HG02852 (cell line): ENCODE data around the gene SNRPF.

ENCODE experiments used
- ATAC-seq: cut with Tn5 transposase; IDR thresholded peaks from one replicate; pipeline ENCODE4 v1.9.1; 2021; ENCODE audit warnings: mild to moderate bottlenecking, moderate library complexity; ENCODE audit not compliant: unreplicated experiment

The SNRPF gene

DNA sequence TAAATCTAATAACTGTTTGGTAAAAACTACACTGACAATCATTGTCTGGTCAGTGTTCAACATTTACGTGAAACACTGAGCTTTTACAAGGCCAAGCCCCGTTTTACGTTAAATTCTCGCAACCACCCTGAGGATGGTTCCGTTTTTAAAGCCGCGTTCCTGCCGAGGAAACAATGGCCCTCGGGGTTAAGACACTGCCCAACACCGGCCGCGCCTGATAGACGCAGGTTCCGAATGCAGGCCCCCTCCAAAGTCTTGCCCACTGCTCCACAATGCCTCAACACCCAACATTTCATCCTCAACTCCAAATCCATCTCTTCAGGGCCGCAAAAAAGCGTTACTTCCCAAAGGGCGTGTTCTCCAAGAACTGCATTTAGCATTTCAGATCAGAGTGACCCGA lies 953 bp upstream of the SNRPF start:
- ATAC-seq, result no peak

DNA sequence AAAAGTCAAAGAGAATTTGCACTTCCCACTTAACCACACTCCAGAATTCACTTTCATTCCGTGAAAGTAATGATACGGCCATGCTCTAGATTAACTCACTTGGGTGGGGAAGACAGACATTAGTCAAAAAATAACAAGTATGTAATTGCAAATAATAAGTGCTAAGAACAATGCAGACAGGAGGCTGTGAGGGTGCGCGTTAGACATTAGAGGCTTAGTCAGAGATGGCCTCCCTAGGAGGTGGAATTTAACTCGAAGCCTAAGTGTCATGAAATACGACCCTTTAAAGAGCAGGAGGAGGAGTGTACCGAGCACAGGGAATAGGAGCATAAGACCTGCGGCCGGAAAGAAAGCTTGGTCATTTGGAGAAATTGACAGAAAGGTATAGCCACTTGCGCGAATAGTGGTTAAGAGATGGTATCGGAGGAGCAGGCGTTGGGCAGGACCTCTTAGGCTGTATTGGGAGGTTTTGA lies 628 bp downstream of the SNRPF start:
- peak; percentile 14 for ATAC-seq

DNA sequence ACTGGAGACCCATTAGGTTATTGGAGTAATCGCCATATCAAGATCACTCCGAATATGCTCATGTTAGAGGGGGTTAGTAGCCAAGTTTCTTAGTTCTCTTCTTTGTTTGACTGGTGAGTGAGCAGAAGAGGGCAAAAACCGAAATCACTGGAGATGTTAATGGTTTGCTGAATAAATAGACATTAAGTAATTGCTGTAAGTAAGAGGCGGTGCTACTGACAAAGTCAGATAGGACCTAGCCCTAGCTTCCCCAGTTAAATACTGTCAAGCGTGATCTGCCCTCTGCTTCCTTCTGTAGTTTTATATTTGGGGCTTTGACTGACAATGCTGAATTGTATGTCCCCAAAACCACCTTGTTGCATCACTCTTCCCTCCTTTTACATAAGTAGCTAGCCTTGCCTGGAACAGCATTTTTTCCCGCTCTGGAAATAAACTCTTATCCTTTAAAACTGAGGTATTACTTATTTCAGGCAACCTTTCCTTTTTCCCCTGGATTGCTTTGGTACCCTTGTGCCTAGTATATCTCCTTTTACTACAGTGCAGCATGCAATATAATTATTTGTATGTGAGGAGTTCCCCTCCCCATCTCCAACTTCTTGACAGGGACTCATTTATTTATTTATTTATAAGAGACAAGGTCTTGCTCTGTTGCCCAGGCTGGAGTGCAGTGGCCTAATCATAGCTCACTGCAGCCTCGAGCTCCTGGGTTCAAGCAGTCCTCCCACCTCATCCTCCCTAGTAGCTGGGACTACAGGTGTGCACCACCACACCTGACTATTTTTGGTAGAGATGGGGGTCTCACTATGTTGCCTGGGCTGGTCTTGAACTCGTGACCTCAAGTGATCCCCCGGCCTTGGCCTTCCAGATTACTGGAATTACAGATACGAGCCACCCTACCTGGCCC lies 1.4 kb downstream of the SNRPF start:
- no peak for ATAC-seq

DNA sequence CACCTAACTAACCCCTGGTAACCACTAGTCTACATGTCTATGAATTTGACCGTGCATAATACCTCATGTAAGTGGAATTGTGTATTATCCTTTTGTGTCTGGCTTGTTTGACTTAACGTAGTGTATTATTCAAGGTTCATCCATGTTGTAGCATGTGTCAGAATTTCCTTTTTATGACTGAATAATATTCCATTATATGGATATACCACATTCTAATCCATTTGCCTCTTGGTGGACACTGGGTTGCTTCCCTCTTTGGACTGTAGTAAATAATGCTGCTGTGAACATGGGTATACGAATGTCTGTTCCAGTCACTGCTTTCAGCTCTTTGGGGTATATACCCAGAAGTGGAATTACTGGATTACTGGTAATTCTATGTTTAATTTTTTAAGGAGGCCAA lies 3.3 kb downstream of the SNRPF start:
- no peak for ATAC-seq

DNA sequence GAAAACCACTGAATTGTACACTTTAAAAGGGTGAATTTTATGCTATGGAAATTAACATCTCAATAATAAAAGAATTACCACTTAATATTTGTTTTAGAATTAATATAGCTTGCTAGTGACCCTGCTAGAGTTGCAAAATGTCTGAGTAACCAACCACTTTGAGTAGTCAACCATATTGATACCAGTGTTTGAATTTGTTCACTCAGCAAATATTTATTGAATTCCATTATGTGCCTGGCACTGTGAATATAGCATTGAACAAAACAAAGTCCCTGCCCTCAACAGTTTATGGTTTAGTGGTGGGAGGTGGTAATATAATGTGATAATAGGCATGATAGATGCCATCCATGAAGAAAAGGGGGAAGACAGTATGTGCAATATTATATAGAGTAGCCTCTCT lies 4.6 kb downstream of the SNRPF start:
- no peak for ATAC-seq

DNA sequence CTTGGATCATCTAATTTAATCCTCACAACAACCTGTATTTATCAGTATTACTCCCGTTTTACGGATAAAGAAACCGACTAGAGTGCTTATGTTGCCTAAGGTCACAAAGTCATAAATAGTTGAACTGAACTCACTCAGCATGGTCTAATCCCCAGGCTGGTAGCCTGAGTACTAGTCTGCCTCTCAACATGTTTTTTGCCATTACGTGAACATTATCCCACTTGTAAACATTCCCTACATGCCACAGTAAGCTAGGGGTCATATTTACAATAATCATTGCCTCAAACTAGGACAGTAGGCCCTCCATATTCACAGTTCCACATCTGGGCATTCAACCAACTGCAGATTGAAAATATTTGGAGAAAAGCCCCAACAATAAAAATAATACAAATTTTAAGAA lies 12.1 kb downstream of the SNRPF start:
- no peak for ATAC-seq

DNA sequence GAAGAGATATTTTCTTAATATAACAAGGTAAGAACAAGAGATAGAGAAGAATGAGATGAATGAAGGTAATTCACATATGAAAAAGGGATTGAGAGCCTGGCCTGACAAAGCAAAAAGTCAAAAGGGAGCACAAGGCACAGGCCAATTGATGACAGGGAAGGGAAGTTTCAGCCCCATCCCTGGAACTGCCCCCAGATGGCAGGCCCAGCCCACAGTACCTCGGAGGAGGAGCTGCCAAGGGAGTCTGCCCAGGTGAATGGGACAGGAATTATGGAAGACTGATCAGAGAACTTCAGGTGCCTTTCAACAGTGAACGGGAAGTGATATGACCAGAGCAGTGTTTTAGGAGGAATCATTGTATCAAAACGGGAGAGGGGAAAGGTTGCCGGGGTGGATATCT lies 15.7 kb downstream of the SNRPF start:
- ATAC-seq, result no peak

DNA sequence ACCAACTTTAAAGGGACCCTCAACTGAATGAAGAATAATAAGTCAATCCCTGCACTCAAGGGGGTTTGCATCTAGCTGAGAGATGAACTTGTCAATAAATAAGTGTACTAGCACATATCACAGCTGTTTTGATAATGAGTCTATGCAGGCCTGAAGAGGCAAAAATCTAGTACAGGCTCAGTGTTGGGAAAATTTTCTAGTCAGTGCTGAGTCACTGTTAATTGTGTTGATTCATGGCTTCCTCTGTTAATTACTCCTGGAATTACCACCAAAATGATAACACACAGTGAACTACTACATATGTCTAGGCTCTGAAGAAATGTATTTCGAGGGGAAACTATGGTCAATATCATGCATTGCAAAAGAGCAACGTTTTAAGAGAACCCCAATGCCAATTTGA lies 18.9 kb downstream of the SNRPF start:
- ATAC-seq, result no peak

DNA sequence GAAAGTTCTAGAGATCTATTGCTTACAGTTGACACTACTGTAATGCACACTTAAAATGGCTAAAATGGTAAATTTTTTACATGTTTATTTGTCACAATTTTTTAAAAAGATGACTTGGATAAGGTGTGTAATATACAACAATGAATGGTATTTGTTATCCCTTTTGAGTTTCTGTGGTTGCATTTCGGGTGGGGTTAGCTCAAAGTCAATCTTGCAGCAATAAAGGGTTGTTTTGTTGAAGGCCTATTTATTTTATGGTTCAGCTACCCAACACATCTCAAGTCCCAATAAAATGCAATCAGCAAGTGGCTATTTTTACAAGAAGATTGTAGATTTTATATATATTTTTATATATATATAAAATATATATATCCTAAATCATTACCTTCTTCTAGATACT lies 22.1 kb downstream of the SNRPF start:
- no peak for ATAC-seq

DNA sequence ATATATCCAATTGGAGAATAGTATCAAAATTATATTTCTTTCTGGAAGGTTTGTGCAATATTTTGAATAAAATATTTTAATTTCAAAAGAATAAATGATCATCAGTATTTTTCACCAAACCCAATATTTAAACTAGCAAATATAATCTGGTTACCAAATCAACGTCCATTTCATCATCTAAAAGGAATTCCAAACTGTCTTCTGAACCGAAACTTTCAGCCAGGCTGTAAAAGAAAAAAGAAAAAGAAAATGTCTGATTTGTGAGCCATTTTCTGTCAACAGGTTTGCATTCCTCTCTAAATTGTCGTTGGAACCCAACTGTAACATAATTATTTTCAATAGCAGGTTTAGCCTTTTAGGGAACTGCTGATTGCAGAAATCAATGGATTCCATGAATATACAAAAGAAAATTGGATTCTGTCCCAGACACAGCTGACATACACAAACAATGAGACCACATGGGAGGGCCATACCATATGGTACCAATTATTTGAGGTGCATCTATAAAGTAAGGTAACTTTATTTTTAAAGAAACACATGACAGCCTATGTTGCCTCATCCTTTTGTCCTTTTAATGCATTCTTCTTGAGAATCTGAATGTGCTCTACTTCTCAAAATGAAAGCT lies 22.7 kb downstream of the SNRPF start:
- no peak for ATAC-seq

DNA sequence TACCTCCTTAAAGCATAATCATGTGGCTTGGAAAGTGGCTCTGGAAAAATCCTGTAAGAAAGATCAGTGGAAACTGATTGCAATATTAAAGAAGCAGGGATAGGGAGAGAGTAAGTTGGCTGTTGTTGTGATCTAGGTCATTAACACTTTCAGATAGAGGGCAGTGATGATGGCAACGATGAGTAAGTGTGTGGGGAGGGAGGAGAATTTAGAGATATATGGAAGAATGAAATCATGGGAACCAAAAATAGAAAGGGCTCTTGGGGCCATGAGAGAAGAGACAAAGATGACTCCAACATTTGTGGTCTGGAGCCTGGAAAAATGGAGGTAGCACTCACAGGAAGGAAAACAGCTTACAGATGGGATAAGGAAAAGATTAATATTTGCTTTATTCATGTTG lies 23.3 kb downstream of the SNRPF start:
- no peak for ATAC-seq

DNA sequence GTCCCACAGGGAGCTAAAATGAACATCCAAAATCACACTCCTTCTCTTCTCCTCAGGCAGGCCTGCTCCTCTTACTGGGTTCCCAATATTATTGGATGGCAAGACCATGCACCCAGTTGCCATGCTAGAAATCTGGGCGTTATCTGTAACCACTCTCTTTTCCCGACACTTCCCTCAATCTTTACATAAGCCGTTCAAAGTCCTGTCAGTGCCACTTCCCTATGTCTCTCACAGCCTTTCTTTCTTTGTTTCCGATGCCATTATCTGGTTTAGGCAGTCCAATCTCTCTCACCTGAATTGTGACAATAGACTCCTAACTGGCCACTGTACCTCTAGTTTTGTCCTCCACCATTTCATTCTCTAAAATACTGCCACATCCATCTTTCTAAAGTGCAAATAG lies 24.1 kb downstream of the SNRPF start:
- ATAC-seq, result no peak

DNA sequence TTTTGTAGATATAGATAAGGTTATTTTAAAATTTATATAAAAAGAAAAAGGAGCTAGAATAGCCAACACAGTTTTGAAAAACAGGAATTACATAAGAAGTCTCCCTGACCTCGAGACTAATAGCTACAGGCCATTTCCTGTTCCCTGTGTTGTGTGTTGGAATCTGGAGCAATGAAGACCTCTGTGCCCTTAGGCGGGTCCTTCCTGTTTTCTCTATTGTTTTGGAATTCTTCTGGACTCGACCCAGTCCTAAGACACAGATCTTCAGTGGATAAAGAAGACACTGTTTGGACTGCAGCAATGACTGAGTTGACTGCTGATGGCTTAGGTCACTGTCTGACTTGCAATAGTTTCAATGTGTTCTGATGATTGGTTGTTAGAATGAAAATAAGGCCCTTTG lies 26.2 kb downstream of the SNRPF start:
- no peak for ATAC-seq

DNA sequence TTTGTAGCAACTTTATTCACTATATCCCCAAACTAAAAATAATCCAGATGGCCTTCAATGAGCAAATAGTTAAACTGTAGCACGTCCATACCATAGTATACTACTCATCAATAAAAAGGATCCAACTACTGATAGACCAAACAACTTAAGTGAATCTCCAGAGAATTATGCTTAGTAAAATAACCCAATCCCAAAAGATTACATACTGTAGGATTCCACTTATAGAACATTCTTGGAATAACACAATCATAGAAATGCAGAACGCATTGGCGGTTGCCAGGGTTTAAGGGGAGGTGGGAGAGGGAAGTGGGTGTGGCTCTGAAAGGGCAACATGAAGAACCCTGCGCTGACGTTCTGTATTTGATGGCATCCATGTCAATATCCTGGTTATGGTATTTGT lies 28.6 kb downstream of the SNRPF start:
- ATAC-seq, result no peak

DNA sequence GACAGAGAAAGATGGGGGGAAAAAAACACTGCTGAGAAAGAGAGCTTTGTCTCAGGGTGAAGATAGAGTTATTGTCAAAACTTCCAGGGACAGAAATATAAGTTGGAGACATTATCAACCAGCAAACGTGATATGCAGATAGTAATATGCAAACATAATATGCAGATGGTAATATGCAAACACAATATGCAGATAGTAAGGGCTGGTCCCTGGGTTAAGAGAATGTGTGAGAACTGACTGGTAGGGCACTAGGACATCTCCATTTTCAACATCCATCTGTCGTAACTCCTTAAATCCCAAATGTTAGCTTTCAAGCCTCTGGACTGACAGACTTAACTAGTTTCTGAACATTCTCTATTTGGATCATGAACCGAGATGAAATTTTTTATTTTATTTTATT lies 32.2 kb downstream of the SNRPF start:
- ATAC-seq, result no peak

DNA sequence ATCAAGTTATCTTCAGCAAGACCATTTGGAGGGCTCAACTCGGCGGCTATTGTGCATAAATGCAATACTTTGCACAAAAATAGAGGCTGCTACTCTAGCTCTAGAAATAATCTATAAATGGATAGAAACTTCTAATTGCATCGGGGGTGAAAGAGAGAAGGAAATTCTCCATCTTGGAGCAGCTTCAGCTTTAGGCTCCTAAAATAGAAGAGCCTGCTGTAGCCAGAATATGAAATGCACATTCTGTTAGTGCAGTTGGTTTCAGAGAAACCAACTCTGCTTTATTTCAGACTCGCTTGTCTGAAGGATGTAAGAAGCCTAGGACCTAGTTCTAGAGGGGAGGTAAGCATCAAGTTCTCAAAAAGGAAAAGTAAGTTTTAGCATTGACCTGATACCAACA lies 38.1 kb downstream of the SNRPF start:
- ATAC-seq, result no peak

DNA sequence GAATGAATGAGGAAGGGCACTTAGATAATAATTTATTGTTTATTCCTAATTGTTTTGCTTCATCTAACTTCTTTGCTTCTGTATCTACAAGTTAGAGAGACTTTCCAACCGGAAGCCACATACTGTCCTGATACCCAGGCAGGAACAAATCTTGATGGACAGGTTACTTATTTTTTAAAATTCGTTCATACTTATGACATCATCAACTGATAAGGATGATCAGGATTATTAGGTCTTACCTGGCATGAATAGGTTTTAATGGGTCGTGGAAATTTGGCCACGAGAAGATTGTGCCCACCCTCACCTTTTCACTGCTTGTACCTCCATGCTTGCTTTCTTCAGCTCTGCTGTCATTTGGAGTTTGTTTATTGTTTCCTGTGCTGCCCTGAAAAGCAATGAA lies 39.3 kb downstream of the SNRPF start:
- ATAC-seq, result no peak

DNA sequence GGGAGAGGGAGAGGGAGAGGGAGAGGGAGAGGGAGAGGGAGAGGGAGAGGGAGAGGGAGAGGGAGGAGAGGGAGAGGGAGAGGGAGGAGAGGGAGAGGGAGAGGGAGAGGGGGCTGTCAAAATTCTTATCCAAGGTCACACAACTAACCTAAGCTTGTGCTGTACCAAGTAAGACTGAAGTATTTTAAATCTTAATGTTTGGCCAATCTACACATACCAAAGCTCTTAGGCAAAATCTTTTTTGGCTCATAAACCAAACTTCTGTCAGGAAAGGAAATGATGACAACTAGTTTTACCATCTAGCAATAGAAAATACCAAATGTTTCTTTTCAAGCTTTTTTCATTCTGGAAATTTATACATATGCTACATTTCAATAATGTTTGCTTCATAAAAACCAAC lies 49.8 kb downstream of the SNRPF start:
- ATAC-seq, result no peak

DNA sequence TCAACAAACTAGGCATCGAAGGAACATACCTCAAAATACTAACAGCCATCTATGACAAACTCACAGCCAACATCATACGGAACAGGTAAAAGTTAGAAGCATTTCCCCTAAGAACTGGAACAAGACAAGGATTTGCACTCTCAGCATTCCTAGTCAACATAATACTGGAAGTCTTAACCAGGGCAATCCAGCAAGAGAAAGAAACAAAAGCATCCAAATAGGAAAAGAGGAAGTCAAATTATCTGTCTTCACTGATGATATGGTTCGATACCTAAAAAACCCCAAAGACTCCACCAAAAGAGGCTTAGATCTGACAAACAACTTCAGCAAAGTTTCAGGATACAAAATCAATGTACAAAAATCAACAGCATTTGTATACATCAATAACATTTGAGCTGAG lies 51.1 kb downstream of the SNRPF start:
- no peak for ATAC-seq
